Central memory CD8-positive, alpha-beta T cell (primary cell): ENCODE measurements around the gene F11.
"Not testable (repeated sequence)": the region's sequence is repeated elsewhere in the genome, so short reads cannot be mapped to it uniquely, and the experiment has no call there.

ENCODE experiments used
- ATAC-seq: fragments of 150-1000 bp; cut with Tn5 transposase; replicated peaks from 2 replicates; pipeline ENCODE4 v1.10.0; 2022; ENCODE audit warnings: mild to moderate bottlenecking, moderate FRiP score, moderate number of reproducible peaks; ENCODE audit not compliant: poor library complexity, severe bottlenecking; ENCODE audit errors: extremely low read depth
- DNase-seq, 2 donors: peaks; one replicate each; pipeline ENCODE4 v3.0.0; 2021; ENCODE audit warnings: low spot score in 2 of 2
- H3K27ac Mint-ChIP-seq: one replicate; pipeline ENCODE4 v1.8.0; 2022; ENCODE audit warnings: low read depth, mild to moderate bottlenecking, moderate library complexity, mixed read lengths
- H3K27me3 Mint-ChIP-seq: one replicate; pipeline ENCODE4 v1.8.0; 2022; ENCODE audit warnings: mixed read lengths
- H3K36me3 Mint-ChIP-seq: one replicate; pipeline ENCODE4 v1.8.0; 2022; ENCODE audit warnings: mild to moderate bottlenecking, moderate library complexity, mixed read lengths; ENCODE audit not compliant: insufficient read depth
- H3K4me1 Mint-ChIP-seq: one replicate; pipeline ENCODE4 v1.8.0; 2022; ENCODE audit warnings: mixed read lengths
- H3K4me3 Mint-ChIP-seq: one replicate; pipeline ENCODE4 v1.8.0; 2022; ENCODE audit warnings: mild to moderate bottlenecking, moderate library complexity, mixed read lengths
- H3K9me3 Mint-ChIP-seq: one replicate; pipeline ENCODE4 v1.8.0; 2022; ENCODE audit warnings: mixed read lengths

The F11 gene

GRCh38 chr4:186260504-186261448 lies 5.2 kb upstream of the F11 start:
- Mint-ChIP-seq H3K4me3 (no peak overlapping the region), H3K36me3 (peaks cover 2% of the 10 kb centered on the region), H3K27me3 (peaks cover 42% of the 10 kb centered on the region), H3K27ac (no peak overlapping the region), H3K4me1 (no peaks in the 10 kb centered on the region), H3K9me3 (no peaks in the 10 kb centered on the region)
- DNase-seq (no peak), ATAC-seq (no peak)

DNA sequence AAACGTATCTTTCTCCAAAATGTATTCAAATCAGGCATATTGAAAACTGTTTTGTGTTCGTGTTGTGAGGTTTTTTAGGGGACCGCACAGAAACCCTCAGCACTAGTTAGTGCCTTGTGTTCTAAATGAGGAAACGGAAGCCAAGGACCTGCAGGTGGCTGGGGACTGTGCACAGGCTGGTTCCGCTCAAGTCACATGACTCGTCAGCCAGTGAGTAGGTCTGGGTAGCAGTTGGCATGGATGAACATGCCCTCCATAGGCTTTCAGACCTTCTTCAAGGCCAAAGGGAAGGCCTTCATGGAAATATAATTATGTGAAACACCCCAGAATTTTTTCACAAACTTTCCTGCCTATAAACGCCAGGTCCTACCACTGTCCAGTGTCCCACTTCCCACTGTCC lies 1.3 kb upstream of the F11 start:
- Mint-ChIP-seq H3K36me3 (no peaks in the 10 kb centered on the region), H3K9me3 (no peaks in the 10 kb centered on the region), H3K4me1 (no peaks in the 10 kb centered on the region), H3K27me3 (peaks cover 74% of the 10 kb centered on the region), H3K27ac (no peak overlapping the region), H3K4me3 (no peak overlapping the region)
- ATAC-seq = no peak
- DNase-seq = no peak

DNA sequence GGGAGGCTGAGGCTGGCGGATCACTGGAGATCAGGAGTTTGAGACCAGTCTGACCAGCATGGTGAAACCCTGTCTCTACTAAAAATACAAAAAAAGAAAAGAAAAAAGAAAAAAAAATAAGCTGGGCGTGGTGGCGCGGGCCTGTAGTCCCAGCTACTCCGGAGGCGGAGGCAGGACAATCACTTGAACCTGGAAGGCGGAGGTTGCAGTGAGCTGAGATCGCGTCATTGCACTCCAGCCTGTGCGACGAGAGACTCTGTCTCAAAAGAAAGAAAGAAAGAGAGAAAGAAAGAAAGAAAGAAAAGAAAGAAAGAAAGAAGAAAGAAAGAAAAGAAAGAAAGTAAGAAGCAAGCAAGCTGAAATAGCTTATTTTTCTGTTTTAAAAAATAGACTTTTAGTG lies 739 bp upstream of the F11 start:
- H3K27me3 Mint-ChIP-seq = peaks cover 70% of the 10 kb centered on the region

GRCh38 chr4:186266729-186267456 lies 904 bp downstream of the F11 start:
- Mint-ChIP-seq H3K27me3 (peaks cover 76% of the 10 kb centered on the region), H3K36me3 (no peaks in the 10 kb centered on the region), H3K4me1 (no peaks in the 10 kb centered on the region), H3K9me3 (no peaks in the 10 kb centered on the region), H3K27ac (no peak overlapping the region), H3K4me3 (no peak overlapping the region)
- ATAC-seq (no peak), DNase-seq (no peak)

More for the DNA sequence above, 739 bp upstream of the F11 start:
- H3K27ac Mint-ChIP-seq, ATAC-seq, H3K36me3 Mint-ChIP-seq, H3K9me3 Mint-ChIP-seq, DNase-seq, H3K4me1 Mint-ChIP-seq, H3K4me3 Mint-ChIP-seq: not testable (repeated sequence)

DNA sequence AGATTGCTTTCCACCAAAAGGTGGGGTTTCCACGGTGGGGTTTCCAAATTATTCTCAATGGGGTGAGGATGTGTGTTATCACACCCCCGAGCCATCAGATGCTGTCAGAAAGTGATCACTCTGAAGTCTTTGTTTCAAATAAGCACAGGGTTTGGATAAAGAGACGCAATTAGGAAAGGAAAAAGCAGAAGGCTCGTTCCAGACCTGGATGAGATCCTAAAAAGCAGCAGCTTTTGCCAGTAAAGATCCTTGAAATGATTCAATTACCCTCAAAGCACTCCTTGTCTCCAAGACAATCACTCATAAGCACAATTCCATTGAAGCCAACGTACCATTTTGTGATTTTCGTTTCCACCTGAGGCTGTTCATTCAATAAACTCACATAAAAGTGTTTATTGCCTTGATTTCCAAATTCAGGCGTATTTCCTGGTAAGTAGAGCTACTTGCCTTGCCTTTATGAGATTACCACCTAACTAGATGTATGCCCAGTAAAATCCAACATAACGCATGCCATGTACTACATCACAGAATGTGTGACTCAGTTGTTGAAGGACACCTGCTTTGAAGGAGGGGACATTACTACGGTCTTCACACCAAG lies 5.2 kb downstream of the F11 start:
- ATAC-seq (no peak), DNase-seq (no peak)
- Mint-ChIP-seq H3K4me3 (no peak overlapping the region), H3K9me3 (no peaks in the 10 kb centered on the region), H3K4me1 (no peaks in the 10 kb centered on the region), H3K36me3 (no peaks in the 10 kb centered on the region), H3K27me3 (peaks cover 52% of the 10 kb centered on the region), H3K27ac (no peak overlapping the region)

- Mint-ChIP-seq H3K9me3 (no peaks in the 10 kb centered on the region), H3K27ac (no peak overlapping the region), H3K36me3 (no peaks in the 10 kb centered on the region), H3K4me3 (no peak overlapping the region), H3K27me3 (peaks cover 39% of the 10 kb centered on the region), H3K4me1 (no peaks in the 10 kb centered on the region)
- DNase-seq = no peak
- ATAC-seq = no peak
These were observed 6.9 kb downstream of the F11 start for GRCh38 chr4:186272699-186273391.

GRCh38 chr4:186273392-186273789 lies 7.4 kb downstream of the F11 start:
- H3K36me3 Mint-ChIP-seq, DNase-seq, ATAC-seq, H3K27ac Mint-ChIP-seq, H3K4me3 Mint-ChIP-seq, H3K4me1 Mint-ChIP-seq, H3K9me3 Mint-ChIP-seq: not testable (repeated sequence)
- H3K27me3 Mint-ChIP-seq = peaks cover 35% of the 10 kb centered on the region

DNA sequence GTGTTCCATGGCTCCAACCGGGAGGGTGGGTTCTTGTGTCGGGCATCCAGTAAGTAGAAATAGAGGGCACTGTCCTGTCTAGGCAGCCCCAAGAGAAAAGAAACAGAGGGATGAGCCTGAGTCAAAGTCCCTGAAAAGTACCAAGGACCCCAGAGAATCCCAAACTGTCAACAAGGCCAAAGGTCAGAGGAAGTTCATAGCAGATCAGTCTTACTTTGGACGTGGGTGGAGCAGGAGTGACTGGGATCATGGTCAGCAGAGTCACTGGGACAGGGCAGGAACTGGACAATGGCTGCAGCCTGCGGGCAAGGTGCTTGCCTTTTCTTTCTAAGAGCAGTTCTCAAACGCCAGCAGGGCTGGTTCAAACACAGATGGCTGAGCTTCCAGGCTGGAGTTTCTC lies 17.3 kb downstream of the F11 start:
- Mint-ChIP-seq H3K27me3 (peaks cover 20% of the 10 kb centered on the region), H3K27ac (no peak overlapping the region), H3K36me3 (no peaks in the 10 kb centered on the region), H3K4me1 (no peaks in the 10 kb centered on the region), H3K9me3 (no peaks in the 10 kb centered on the region), H3K4me3 (no peak overlapping the region)
- DNase-seq = no peak
- no peak for ATAC-seq

- Mint-ChIP-seq H3K36me3 (no peaks in the 10 kb centered on the region), H3K4me1 (no peaks in the 10 kb centered on the region), H3K4me3 (no peak overlapping the region), H3K27ac (no peak overlapping the region), H3K27me3 (peaks cover 36% of the 10 kb centered on the region), H3K9me3 (no peaks in the 10 kb centered on the region)
- ATAC-seq (no peak), DNase-seq (no peak)
These were observed 19.2 kb downstream of the F11 start for GRCh38 chr4:186285147-186285546.

- no peak overlapping the region for H3K4me3 Mint-ChIP-seq
- H3K27me3 Mint-ChIP-seq = peaks cover 50% of the 10 kb centered on the region
These were observed 20.6 kb downstream of the F11 start for GRCh38 chr4:186286581-186286980.

GRCh38 chr4:186291256-186291890 lies 25.4 kb downstream of the F11 start:
- ATAC-seq = no peak
- DNase-seq = no peak
- Mint-ChIP-seq H3K36me3 (peaks cover 1% of the 10 kb centered on the region), H3K9me3 (no peaks in the 10 kb centered on the region), H3K27me3 (peaks cover 61% of the 10 kb centered on the region), H3K4me1 (no peaks in the 10 kb centered on the region), H3K27ac (no peak overlapping the region), H3K4me3 (no peak overlapping the region)

More at GRCh38 chr4:186286581-186286980, 20.6 kb downstream of the F11 start:
- DNase-seq (no peak), ATAC-seq (no peak)
- H3K9me3 Mint-ChIP-seq = no peaks in the 10 kb centered on the region
- H3K27ac Mint-ChIP-seq = no peak overlapping the region
- H3K36me3 Mint-ChIP-seq = no peaks in the 10 kb centered on the region
- H3K4me1 Mint-ChIP-seq = no peaks in the 10 kb centered on the region

DNA sequence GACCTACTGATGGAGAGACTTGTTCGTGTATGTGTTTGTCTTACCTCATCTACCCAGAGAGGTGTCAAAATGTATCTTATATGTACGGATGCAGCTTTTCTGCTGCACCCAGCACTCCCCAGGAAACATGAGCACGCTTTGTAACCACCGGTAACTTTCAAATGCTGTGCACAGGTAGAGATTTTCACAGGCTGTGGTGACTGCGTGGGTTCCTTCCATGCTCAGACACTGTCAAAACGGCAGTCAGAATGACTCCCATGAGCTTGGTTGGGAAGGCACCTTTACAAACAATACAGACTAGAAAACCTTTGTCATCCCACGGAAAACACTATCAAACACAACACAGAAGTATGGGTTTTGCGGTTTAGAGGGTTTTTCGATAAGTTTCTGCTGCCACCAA lies 28.2 kb downstream of the F11 start:
- H3K4me3 Mint-ChIP-seq = no peak overlapping the region
- peaks cover 69% of the 10 kb centered on the region for H3K27me3 Mint-ChIP-seq
- no peaks in the 10 kb centered on the region for H3K9me3 Mint-ChIP-seq
- H3K36me3 Mint-ChIP-seq = peaks cover 1% of the 10 kb centered on the region
- ATAC-seq (no peak), DNase-seq (no peak)
- no peak overlapping the region for H3K27ac Mint-ChIP-seq
- H3K4me1 Mint-ChIP-seq = no peaks in the 10 kb centered on the region
